GM23248 (cell line): ENCODE data around the gene ANKRD27.

Source experiments
- EZH2 ChIP-seq: fragments of 200-600 bp; sonication (generic); IDR thresholded peaks from 2 replicates; pipeline ENCODE4 v1.6.1; 2018; ENCODE audit warnings: antibody characterized with exemption, mild to moderate bottlenecking; ENCODE audit not compliant: insufficient read depth, poor library complexity, severe bottlenecking
- EZH2phosphoT487 ChIP-seq: fragments of 200-600 bp; sonication (generic); IDR thresholded peaks from 2 replicates; pipeline ENCODE4 v1.6.1; 2018; ENCODE audit warnings: antibody characterized with exemption, moderate library complexity, mild to moderate bottlenecking, low read depth; ENCODE audit not compliant: insufficient read depth

DNA sequence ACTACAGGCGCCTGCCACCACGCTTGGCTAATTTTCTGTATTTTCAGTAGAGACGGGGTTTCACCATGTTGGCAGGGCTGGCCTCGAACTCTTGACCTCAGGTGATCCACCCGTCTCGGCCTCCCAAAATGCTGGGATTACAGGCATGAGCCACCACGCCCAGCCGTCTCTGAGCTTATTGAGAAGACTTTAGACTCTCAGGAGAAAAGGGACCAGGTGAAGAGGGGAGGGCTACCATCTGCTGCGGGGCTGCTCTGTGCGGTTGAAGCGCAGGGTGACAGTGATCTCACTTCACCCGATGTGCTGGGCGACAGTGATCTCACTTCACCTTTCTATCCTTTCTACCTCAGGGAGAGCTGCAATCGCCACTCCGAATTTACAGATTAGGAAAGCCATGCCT lies 68.7 kb downstream of the ANKRD27 start:
- TF ChIP-seq EZH2 (no peak), EZH2phosphoT487 (no peak)
